Gastrocnemius medialis (tissue), 4 donors: Measurements from ENCODE around the gene PRKCZ. TPM values are rescaled to one million over a fixed set of nuclear protein-coding genes. Genes with fewer than 3 reads are reported as not detected.

Experiments used
- ATAC-seq, 2 donors: fragments of 150-250 bp; one replicate each; pipeline ENCODE4 v1.9.1; 2016
- DNase-seq, 2 donors: peaks; one replicate each; pipeline ENCODE4 v3.0.0-alpha.2; 2019
- H3K27ac ChIP-seq, 4 donors: fragments of 200-600 bp; sonication (generic); 1 replicate in 1 of 4; 2 replicates in 3 of 4; pipeline ENCODE4 v1.5.1; 2016 to 2018; ENCODE audit warnings: mild to moderate bottlenecking in 2 of 4, moderate library complexity in 1 of 4
- H3K27me3 ChIP-seq, 3 donors: fragments of 200-600 bp; sonication (generic) in 2 of 3; 1 replicate in 1 of 3; 2 replicates in 2 of 3; pipeline versions ENCODE4 v1.5.1 to v1.6.0; 2016 to 2019; ENCODE audit warnings: mild to moderate bottlenecking in 1 of 3, moderate library complexity in 1 of 3
- H3K36me3 ChIP-seq, 2 donors: fragments of 200-600 bp; sonication (generic) in 1 of 2; one replicate each; pipeline ENCODE4 v1.5.1; 2017 to 2018
- H3K4me1 ChIP-seq, 2 donors: fragments of 200-600 bp; sonication (generic) in 1 of 2; one replicate each; pipeline ENCODE4 v1.5.1; 2016 to 2017; ENCODE audit warnings: mild to moderate bottlenecking in 2 of 2
- H3K4me3 ChIP-seq, 4 donors: fragments of 200-600 bp; sonication (generic) in 3 of 4; 1 replicate in 1 of 4; 2 replicates in 3 of 4; pipeline ENCODE4 v1.5.1; 2016 to 2019; ENCODE audit warnings: mild to moderate bottlenecking in 2 of 4
- H3K9me3 ChIP-seq, 3 donors: fragments of 200-600 bp; sonication (generic) in 2 of 3; 1 replicate in 1 of 3; 2 replicates in 2 of 3; pipeline ENCODE4 v1.5.1; 2016 to 2019
- POLR2A ChIP-seq, 2 donors: fragments of 450-650 bp; IDR thresholded peaks; one replicate each; pipeline ENCODE4 v1.6.1; 2017; ENCODE audit warnings: antibody characterized with exemption in 2 of 2, mild to moderate bottlenecking in 2 of 2, moderate library complexity in 2 of 2
- in situ Hi-C, 4 donors: fragments of 200-750 bp; cut with MboI; loops; one replicate each; pipeline versions ENCODE4 v1.15.0 to v1.8.0; 2017; ENCODE audit warnings: low sequenced_read_pairs in 4 of 4
- intact Hi-C: fragments of 100-400 bp; cut with DNase I; formaldehyde crosslinking; loops from one replicate; pipeline ENCODE4 v1.15.1; 2023; ENCODE audit warnings: low total_unique reads
- total RNA-seq, 4 donors: library from RNA; depleted of rRNA; stranded (reverse); fragments of >200 nt; gene quantifications; one replicate each; pipeline versions ENCODE4 v1.1.0 to v1.2.3, GENCODE V29; 2016
- TF ChIP-seq, protein P1 (sequence below), 5 experiments: fragments of 450-650 bp in 3 of 5; fragments of 200-600 bp in 2 of 5; sonication (generic) in 2 of 5; IDR thresholded peaks in 4 of 5; conservative IDR thresholded peaks in 1 of 5; 1 replicate in 4 of 5; 2 replicates in 1 of 5; pipeline ENCODE4 v1.5.1; 2016 to 2019; ENCODE audit warnings: antibody characterized with exemption in 5 of 5, mild to moderate bottlenecking in 3 of 5, moderate library complexity in 3 of 5

Gene PRKCZ
- total RNA-seq, 4 donors from 2014 or later: 0.16 to 0.87 TPM; not detected in 2

DNA sequence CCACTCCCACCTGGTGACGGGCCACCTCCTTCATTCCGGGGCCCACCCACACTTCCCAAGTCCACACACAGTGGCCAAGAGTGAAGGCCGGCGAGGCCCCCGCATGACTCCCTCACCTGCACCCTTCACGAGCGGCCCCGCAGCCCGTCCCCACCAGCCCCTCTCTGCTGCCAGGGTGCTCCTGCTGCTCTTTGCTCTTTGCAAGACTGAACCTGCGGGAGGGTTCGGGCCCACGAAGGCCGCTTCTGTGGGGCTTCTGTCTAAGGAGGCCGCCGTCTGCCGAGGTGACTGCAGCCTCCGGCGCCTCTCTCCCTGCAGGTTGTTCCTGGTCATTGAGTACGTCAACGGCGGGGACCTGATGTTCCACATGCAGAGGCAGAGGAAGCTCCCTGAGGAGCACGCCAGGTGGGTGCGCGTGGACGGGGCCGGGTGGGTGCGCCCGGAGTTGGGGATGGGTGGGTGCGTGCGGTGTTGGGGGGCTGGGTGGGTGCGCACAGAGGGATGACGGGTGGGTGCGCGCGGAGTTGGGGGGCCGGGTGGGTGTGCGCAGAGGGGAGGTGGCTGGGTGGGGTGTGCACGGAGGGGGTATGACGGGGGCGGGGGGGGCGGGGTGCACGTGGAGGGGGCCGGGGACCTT, 119.1 kb downstream of the PRKCZ start:
- intact Hi-C loops: no loop called here
- DNase-seq: no peak
- H3K9me3 ChIP-seq: no peaks in the 10 kb centered on the region
- TF ChIP-seq POLR2A (IDR thresholded peaks at IDR 0.05): no peak
- TF ChIP-seq, protein P1, sequence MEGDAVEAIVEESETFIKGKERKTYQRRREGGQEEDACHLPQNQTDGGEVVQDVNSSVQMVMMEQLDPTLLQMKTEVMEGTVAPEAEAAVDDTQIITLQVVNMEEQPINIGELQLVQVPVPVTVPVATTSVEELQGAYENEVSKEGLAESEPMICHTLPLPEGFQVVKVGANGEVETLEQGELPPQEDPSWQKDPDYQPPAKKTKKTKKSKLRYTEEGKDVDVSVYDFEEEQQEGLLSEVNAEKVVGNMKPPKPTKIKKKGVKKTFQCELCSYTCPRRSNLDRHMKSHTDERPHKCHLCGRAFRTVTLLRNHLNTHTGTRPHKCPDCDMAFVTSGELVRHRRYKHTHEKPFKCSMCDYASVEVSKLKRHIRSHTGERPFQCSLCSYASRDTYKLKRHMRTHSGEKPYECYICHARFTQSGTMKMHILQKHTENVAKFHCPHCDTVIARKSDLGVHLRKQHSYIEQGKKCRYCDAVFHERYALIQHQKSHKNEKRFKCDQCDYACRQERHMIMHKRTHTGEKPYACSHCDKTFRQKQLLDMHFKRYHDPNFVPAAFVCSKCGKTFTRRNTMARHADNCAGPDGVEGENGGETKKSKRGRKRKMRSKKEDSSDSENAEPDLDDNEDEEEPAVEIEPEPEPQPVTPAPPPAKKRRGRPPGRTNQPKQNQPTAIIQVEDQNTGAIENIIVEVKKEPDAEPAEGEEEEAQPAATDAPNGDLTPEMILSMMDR (IDR thresholded peaks at IDR 0.05 in 4 of 5, conservative IDR thresholded peaks at IDR 0.05 in 1 of 5): no peak
- H3K4me1 ChIP-seq: no peaks in the 10 kb centered on the region
- in situ Hi-C loops: no loop called here
- H3K27ac ChIP-seq: no peak overlapping the region
- H3K4me3 ChIP-seq: no peak overlapping the region
- no peak for ATAC-seq
- no peaks in the 10 kb centered on the region for H3K36me3 ChIP-seq
- H3K27me3 ChIP-seq: peaks cover 0 to 11% (median 3%) of the 10 kb centered on the region in 3 donors

DNA sequence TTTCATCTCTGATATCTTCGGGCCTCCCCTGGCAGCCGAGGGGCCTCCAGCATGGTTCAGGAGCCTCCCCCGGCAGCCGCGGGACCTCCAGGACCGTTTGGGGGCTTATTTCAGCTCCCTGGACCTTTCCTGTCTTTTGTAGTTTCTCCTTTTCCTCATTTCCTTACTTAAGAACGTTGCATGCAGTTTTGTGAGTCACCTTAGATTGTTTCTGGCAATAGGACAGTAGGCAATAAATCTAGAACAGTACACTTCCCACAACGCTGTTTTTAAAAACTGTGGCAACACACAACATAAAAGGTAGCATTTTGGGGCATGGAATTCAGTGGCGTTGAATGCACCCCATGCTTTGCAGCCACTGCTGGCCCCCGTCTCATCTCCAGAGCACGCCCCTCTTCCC, 120.0 kb downstream of the PRKCZ start:
- in situ Hi-C loops: no loop called here
- H3K4me1 ChIP-seq: peaks cover 0 to 6% of the 10 kb centered on the region in 2 donors
- no peaks in the 10 kb centered on the region for H3K9me3 ChIP-seq
- TF ChIP-seq, protein P1 (IDR thresholded peaks at IDR 0.05 in 4 of 5, conservative IDR thresholded peaks at IDR 0.05 in 1 of 5): no peak
- no peak for TF ChIP-seq POLR2A (IDR thresholded peaks at IDR 0.05)
- DNase-seq (no peak), ATAC-seq (no peak)
- peaks cover 0 to 11% (median 3%) of the 10 kb centered on the region in 3 donors for H3K27me3 ChIP-seq
- no peaks in the 10 kb centered on the region for H3K36me3 ChIP-seq
- no peak overlapping the region for H3K4me3 ChIP-seq
- intact Hi-C loops: no loop called here
- H3K27ac ChIP-seq: no peak overlapping the region

GRCh38 chr1:2172012-2172411, 121.8 kb downstream of the PRKCZ start:
- no peak for ATAC-seq
- peaks cover 0 to 9% (median 3%) of the 10 kb centered on the region in 3 donors for H3K27me3 ChIP-seq
- no peak overlapping the region for H3K4me3 ChIP-seq
- H3K4me1 ChIP-seq: peaks cover 0 to 6% of the 10 kb centered on the region in 2 donors
- TF ChIP-seq, protein P1 (IDR thresholded peaks at IDR 0.05 in 4 of 5, conservative IDR thresholded peaks at IDR 0.05 in 1 of 5): no peak
- no peak for TF ChIP-seq POLR2A (IDR thresholded peaks at IDR 0.05)
- in situ Hi-C loops: no loop called here
- intact Hi-C loops: no loop called here
- H3K36me3 ChIP-seq: no peaks in the 10 kb centered on the region
- H3K9me3 ChIP-seq: no peaks in the 10 kb centered on the region
- no peak for DNase-seq
- H3K27ac ChIP-seq: no peak overlapping the region

DNA sequence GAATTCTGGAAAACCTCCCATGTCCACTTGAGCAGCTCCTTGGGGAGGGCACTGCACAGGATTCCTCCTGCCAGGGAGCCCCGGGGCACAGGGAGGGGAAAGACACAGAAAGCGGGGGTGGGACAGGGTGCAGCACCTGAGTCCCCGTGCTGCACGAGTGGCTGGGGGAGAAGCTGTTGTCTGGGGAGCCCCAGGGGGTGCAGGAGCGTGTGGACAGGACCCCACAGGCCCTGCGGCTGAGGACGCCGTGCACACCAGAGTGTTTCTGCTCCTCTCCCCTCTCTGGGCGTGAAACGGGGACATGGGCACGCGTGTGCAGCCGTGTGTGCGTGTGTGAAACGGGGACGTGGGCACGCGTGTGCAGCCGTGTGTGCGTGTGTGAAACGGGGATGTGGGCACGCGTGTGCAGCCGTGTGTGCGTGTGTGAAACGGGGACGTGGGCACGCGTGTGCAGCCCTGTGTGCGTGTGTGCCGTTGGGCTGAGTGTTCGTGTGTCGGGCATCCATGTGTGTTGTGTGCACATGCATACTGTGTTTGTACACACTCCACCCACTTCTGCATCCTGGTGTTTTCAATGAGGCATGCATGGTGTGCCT, 122.4 kb downstream of the PRKCZ start:
- no peak for DNase-seq
- intact Hi-C loops: no loop called here

More for the DNA sequence above, 122.4 kb downstream of the PRKCZ start:
- H3K27ac ChIP-seq: no peak overlapping the region
- no peak overlapping the region for H3K4me3 ChIP-seq
- no peaks in the 10 kb centered on the region for H3K9me3 ChIP-seq
- no peak for ATAC-seq
- peaks cover 0 to 6% of the 10 kb centered on the region in 2 donors for H3K4me1 ChIP-seq
- in situ Hi-C loops: no loop called here
- H3K36me3 ChIP-seq: no peaks in the 10 kb centered on the region
- peaks cover 0 to 4% (median 3%) of the 10 kb centered on the region in 3 donors for H3K27me3 ChIP-seq
- TF ChIP-seq, protein P1 (IDR thresholded peaks at IDR 0.05 in 4 of 5, conservative IDR thresholded peaks at IDR 0.05 in 1 of 5): no peak
- TF ChIP-seq POLR2A (IDR thresholded peaks at IDR 0.05): no peak
